CD4-positive, alpha-beta T cell treated with Interleukin-21 for 1 hour (primary cell): ENCODE measurements around the gene FAM76A.
"Not testable (repeated sequence)": the region's sequence is repeated elsewhere in the genome, so short reads cannot be mapped to it uniquely, and the experiment has no call there.

ENCODE experiments used
- DNase-seq: peaks from one replicate; pipeline ENCODE4 v3.0.0-alpha.2; 2020

The FAM76A gene

GRCh38 chr1:27725374-27726172, at the start of gene FAM76A:
Gene FAM76A, plus strand, starts transcription at chr1:27725961. Its CDS starts 120 bp downstream, at chr1:27726081.
- DNase-seq: peak; percentile 100

GRCh38 chr1:27676410-27676809, 49.4 kb upstream of the FAM76A start:
- no peak for DNase-seq

DNA sequence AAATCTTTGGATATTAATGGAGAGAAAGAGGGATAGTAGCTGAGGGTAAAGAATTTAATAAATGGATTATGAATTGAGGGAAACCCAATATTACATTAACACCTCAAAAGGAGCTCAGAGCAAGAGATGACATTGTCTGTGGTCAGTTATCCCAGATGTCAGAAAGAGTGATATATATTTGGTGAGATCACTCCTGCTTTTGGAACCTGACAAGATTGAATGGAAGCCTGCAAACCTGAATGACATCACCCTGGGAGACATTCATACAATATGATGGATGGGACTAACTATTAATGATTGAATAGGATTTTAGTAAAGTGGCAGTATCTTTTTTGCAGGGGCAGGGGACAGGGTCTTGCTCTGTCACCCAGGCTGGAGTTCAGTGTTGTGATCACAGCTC, 47.0 kb upstream of the FAM76A start:
- no peak for DNase-seq

DNA sequence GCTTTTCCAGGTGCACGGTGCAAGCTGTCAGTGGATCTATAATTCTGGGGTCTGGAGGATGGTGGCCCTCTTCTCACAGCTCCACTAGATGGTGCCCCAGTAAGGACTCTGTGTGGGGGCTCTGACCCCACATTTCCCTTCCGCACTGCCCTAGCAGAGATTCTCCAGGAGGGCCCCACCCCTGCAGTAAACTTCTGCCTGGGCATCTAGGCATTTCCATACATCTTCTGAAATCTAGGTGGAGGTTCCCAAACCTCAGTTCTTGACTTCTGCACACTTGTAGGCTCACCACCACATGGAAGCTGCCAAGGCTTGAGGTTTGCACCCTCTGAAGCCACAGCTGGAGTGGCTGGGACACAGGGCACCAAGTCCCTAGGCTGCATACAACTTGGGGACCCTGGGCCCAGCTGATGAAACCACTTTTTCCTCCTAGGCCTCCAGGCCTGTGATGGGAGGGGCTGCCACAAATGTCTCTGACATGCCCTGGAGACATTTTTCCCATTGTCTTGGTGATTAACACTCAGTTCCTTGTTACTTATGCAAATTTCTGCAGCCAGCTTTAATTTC, 45.5 kb upstream of the FAM76A start:
- not testable (repeated sequence) for DNase-seq

- not testable (repeated sequence) for DNase-seq
Measured at GRCh38 chr1:27681580-27681979, 44.2 kb upstream of the FAM76A start.

GRCh38 chr1:27682351-27682944, 43.3 kb upstream of the FAM76A start:
- no peak for DNase-seq

DNA sequence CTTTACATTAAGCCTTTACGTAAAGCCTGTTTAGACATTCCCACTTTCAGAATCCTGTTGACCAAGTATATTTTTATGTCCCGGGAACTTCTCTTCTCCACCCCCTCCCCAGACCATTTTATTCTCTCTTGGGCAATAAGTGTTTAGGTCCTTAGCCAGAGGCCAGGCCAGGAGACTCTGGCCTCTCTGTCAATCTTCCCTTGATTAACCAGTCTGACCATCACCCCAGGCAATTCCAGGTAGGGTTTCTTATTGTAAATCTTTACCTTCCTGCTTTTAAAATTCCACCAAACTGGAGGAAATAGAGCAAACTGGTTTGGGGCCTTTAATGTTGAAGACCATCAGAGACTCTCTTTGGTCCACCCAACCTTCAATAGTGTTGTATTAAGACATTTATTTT, 41.6 kb upstream of the FAM76A start:
- DNase-seq: no peak

DNA sequence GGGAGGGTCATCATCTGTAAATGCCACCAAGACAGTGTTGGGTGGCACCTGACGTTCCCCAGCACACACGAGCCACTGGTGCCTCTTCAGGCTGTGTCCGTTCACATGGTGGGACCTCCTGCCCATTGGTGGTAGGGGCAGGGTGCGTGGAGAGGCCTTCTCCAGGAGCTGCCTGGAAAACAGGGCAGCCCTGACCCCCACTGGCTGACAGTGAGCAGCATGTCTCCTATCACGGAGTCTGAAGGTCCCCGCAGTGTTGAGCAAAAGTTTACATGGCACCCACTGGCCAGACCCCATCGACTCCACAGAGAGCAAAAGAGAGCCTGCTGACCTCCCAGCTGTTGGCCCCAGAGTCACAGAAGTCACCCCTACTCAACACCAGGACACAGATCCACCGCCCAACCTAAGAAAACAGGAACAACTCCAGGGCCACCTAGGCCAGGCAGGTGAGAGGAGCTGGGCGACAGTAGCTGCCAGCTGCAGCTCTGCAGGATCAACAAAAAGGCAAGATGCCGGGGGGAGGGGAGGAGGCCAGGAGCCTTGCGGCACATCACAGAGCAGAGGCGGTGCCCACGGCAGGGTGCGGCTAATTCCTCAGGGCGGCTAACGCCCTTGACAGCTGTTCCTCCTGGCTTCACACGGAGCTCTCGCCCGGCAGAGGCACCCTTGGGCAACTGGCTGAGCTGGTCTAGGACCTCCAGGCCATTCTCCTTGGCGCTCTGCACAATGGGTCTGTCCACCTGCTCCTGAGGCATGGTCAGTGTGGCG, 39.4 kb upstream of the FAM76A start:
- no peak for DNase-seq

DNA sequence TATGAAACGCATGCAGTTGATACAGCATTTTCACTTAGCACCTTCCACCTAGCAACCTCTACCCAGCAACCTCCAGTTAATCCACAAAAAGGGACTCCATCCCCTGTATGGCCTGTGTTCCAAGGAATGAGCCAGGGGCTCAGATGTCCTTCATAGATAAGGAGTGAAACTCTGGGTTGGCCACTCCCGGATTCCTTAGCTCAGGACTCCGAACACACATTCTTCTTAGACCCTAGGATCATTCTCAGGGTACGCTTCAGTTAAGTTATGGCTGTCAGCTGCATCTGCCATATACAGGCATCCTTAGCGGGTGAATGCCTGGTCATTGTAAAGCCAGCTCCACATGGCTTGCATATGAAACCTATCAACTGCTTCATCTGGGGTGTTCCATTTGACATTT, 37.9 kb upstream of the FAM76A start:
- DNase-seq: no peak

- no peak for DNase-seq
Measured at GRCh38 chr1:27689423-27690173, 36.2 kb upstream of the FAM76A start.

DNA sequence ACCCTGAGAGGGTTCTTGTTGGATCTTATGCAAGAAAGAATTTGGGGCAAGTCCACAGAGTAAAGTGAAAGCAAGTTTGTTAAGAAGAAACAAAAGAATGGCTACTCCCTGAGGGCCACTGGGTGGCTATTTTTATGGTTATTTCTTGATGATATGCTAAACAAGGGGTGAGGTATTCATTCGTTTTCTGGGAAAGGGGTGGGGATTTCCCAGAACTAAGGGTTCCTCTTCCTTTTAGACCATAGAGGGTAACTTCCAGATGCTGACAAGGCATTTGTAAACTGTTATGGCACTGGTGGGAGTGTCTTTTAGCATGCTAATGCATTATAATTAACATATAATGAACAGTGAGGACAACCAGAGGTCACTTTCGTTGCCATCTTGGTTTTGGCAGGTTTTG, 35.6 kb upstream of the FAM76A start:
- DNase-seq: no peak

DNA sequence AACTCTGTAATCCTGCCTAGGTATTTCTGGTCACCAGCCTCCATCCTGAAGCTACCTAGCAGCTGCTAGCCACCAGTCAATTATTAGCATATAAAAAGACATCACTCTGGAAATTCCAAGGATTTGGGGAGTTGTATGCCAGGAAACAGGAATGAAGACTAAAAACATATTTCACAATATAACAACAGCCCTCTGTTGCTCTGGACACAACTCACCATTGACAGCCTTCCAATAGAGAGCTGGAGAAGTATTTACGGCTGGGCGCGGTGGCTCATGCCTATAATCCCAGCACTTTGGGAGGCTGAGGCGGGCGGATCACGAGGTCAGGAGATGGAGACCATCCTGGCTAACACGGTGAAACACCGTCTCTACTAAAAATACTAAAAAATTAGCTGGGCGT, 28.9 kb upstream of the FAM76A start:
- DNase-seq: not testable (repeated sequence)

- no peak for DNase-seq
Measured at GRCh38 chr1:27704958-27705357, 20.8 kb upstream of the FAM76A start.

DNA sequence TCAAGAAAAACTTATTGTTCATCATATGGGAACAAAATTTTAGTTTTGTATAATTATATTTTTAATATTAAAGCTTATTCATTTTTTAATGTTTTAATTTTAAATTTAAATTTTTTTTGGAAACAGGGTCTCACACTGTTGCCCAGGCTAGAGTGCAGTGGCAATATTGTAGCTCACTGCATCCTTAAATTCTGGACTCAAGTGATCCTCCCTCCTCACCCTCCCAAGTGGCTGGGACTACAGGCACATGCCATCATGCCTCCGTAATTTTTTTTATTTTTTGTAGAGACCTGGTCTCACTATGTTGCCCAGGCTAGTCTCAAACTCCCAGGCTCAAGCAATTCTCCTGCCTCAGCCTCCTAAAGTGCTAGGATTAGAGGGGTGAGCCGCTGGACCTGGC, 20.2 kb upstream of the FAM76A start:
- DNase-seq: no peak

DNA sequence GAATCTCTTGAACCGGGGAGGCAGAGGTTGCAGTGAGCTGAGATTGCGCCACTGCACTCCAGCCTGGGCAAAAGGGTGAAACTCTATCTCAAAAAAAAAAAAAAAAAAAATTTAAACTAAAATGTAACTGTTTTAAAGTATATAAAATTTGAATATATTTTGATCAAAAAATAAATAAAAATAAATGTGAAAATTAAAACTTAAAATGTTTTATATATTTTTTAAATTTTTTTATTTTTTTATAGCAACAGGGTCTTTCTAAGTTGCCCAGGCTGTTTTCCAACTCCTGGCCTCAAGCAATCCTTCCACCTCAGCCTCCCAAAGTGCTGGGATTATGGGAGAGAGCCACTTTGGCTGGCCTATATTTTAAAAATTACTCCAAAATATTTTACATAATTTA, 15.2 kb upstream of the FAM76A start:
- no peak for DNase-seq

- no peak for DNase-seq
Measured at GRCh38 chr1:27713139-27713725, 12.5 kb upstream of the FAM76A start.

- no peak for DNase-seq
Measured at GRCh38 chr1:27713869-27714513, 11.8 kb upstream of the FAM76A start.

DNA sequence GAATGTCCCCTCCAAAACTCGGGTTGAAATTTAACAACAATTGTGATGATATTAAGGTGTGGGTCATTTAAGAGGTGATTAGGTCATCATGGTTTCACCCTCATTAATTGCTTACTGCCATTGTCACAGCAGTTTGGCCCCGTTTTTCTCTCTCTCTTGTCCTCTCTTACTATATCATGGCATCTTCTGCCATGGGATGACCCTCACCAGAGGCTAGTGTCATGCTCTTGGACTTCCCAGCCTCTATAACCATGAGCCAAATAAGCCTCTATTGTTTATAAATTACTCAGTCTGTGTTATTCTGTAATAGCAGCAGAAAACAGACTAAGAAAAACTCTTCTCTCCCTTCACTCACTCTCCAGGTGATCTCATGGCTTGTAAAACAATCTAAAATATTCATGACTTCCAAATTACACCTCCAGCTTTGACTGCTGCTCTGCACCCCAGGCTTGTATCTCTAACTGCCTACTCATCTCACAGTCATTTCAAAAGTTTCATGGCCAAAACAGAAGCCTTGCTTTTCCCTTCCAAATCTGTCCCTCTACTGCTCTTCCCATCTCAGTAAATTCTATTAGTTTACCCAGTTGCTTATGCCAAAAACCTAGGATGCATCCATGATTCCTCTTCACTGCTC, 9.4 kb upstream of the FAM76A start:
- no peak for DNase-seq

DNA sequence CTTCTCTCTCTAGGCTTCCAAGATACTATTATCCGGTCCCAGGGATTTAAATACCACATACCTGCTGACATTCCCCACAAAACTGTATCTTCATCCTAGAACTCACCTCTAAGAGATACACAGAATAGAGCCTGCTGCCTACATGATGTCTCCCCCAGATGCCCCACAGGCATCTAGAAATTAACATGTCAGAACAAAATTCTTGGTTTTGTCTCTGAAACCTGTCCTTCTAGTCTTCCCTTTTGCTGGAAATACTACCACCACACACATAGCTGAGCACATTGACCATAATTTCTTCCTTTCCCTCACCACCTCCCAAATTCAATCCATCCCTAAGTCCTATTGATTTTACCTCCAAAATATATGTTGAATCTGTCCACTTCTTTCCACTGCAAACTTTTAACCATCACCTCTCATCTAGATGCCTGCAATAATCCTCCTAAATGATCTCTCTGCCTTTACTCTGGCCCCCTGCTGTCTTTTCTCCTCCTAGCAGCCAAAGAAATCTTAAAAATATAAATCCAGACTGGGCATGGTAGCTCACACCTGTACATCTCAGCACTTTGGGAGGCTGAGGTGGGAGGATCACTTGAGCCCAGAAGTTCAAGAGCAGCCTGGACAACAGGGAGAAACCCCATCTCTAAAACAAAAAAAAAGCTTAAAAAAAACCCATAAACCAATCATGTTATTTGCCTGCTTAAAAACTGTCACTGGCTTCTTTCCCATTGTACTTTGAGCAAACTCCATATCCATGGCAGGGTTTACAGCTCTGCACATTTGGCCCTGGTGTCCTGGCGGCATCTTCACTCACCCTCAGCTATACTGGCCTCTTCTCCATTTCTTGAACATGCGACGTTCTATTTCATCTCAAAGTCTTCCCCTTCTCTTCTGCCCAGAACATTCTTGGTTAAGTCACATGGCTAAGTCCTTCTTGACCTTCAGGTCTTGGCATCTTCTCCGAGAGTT, 6.2 kb upstream of the FAM76A start:
- peak; percentile 23 for DNase-seq

DNA sequence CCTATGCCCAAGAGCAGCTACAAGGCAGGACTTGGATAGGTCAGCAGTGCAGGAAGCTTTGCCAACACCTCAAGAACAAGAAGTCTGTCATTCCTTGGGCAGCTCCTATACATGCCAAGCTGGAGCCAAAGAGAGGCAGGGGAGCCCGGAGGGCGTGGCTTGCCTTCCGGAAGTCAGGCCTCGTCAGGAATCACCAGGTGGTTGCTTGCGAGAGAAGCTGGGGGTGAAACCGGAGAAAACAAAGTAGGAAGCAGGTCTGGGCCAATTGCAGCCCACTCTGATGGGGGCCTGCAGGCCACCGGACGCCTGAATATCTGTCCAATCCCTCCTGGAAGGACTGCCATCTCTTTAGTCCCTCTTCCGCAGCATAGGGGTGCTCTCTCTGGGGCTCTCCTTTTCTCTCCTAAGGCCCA, 794 bp upstream of the FAM76A start:
- peak; percentile 39 for DNase-seq
